T-helper 1 cell (primary cell): ENCODE results near the gene SYT5.

ENCODE experiments used
- DNase-seq, 5 donors: peaks; one replicate each; pipeline ENCODE4 v3.0.0-alpha.2; 2012 to 2020

Gene SYT5

GRCh38 chr19:55145232-55145631 is 34.9 kb downstream of the SYT5 start:
- no peak for DNase-seq

- DNase-seq = no peak
Observed at GRCh38 chr19:55141696-55142095, 38.4 kb downstream of the SYT5 start.

GRCh38 chr19:55137915-55138314 is 42.2 kb downstream of the SYT5 start:
- DNase-seq = no peak

GRCh38 chr19:55136399-55137102 is 43.5 kb downstream of the SYT5 start:
- DNase-seq = no peak

GRCh38 chr19:55134736-55135135 is 45.4 kb downstream of the SYT5 start:
- no peak for DNase-seq

GRCh38 chr19:55133639-55134444 is 46.2 kb downstream of the SYT5 start:
- DNase-seq = no peak

- DNase-seq = no peak
Observed at GRCh38 chr19:55132453-55133129, 47.5 kb downstream of the SYT5 start.

GRCh38 chr19:55131421-55131820 is 48.7 kb downstream of the SYT5 start:
- no peak for DNase-seq
